ENCODE measurements around the gene NOTUM.
A peak's percentile ranks its signal among the peaks of the same experiment; 100 is the strongest.
"Not testable (repeated sequence)": the region's sequence is repeated elsewhere in the genome, so short reads cannot be mapped to it uniquely, and the experiment has no call there.

The NOTUM gene

DNA sequence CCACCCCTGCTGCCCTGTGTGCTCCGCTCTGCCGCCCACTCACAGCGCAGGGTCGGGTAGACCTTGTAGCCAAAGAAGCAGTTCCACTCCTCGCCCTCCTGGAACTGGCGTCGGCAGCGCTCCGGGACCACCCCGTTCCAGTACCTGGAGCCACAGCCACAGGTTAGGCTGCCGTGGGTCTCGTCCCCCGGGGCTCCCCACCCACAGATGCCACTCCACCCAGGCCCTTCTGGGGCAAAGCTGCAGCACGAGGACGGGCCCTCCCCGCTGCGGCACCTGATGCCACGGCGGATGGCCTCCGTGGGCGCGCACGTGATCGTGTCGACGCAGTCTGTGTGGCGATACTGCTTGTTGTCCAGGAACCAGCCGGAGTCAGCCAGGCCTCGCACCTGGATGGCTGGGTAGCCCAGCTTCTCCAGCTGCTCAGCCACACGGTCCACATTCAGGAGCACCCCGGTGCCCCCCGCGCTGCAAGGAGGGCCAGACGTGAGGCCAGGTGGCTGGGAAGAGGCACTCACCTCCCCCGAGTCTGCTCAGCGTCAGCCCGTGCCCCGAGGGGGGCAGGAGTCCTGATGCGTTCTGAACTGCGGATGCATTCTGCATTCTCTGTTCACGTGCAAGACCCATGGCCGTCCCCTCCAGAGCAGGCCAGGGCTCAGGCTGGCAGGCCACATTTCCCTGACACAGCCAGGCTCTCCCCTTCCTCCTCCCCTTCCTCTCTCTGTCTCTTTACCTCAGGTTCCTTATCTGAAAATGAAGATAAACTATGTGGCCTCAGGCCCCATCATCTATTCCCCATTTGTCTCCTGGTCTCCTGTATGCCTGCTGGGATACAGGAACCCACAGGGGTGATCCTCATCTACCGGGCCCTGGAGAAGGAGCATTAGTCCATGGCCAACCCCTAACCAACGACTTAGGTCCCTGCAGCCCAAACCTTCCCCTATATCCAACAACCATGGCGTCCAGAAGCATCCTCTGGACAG, 4.1 kb downstream of the NOTUM start:
- DNase-seq = no peak

- DNase-seq = no peak
Measured at GRCh38 chr17:81955756-81956544, 5.0 kb downstream of the NOTUM start.

- DNase-seq = no peak
Measured at GRCh38 chr17:81955058-81955681, 5.8 kb downstream of the NOTUM start.

DNA sequence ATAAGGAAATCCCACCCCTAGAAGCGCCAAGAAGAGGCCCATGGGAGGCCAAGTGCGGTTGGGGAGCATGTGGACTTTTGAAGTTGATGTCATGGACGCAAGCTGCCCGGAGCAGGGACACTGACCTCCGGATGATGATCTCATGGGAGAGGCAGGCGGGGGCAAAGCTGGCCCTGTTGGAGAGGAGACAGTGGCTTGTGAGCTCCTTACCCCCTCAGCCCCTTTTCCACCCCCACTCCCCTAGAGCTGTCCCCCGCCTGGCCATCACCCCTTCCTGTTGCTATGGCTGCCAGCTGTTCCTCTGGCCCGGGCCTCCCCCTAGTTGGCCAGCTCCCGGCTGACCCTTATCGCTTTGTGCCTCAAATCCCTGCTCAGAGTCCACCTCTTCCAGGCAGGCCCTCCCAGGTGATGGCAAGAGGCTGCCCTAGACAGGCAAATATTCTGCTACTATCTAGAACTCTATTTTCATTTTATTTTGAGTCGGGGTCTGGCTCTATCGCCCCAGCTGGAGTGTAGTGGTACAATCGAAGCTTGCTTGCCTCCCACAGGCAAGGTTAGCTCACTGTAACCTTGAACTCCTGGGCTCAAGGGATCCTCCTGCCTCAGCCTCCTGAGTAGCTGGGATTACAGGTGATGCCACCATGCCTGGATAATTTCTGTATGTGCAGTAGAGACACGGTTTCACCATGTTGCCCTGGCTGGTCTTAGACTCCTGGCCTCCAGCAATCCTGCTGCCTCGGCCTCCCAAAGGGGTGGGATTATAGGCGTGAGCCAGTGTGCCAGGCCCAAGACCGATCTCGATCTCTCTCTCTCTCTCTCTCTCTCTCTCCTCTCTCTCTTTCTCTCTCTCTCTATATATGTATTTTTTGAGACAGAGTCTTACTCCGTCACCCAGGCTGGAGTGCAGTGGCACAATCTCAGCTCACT, 6.6 kb downstream of the NOTUM start:
- no peak for DNase-seq

DNA sequence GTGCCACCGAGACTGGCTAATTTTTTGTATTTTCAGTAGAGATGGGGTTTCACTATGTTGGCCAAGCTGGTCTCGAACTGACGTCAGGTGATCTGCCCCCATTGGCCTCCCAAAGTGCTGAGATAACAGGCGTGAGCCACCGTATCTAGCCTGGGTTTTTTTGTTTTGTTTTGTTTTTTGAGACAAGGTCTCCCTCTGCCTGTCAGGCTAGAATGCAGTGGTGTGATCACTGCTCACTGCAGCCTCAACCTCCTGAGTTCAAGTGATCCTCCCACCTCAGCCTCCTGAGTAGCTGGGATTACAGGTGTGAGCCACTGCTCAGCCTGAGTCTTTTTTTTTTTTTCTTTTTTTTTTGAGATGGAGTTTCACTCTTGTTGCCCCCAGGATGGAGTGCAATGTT, 7.5 kb downstream of the NOTUM start:
- DNase-seq = not testable (repeated sequence)

GRCh38 chr17:81952792-81953228, 8.2 kb downstream of the NOTUM start:
- DNase-seq = no peak

GRCh38 chr17:81951785-81952684, 9.0 kb downstream of the NOTUM start:
- DNase-seq = no peak

GRCh38 chr17:81950501-81950900, 10.5 kb downstream of the NOTUM start:
- DNase-seq = no peak

GRCh38 chr17:81948635-81949378, 12.2 kb downstream of the NOTUM start:
- DNase-seq = no peak

GRCh38 chr17:81947189-81947588, 13.8 kb downstream of the NOTUM start, which contains the start of gene MYADML2:
TSS of gene MYADML2 (minus strand) at chr17:81947233. CDS start at chr17:81941741, 5,492 bp downstream.
- no peak for DNase-seq

DNA sequence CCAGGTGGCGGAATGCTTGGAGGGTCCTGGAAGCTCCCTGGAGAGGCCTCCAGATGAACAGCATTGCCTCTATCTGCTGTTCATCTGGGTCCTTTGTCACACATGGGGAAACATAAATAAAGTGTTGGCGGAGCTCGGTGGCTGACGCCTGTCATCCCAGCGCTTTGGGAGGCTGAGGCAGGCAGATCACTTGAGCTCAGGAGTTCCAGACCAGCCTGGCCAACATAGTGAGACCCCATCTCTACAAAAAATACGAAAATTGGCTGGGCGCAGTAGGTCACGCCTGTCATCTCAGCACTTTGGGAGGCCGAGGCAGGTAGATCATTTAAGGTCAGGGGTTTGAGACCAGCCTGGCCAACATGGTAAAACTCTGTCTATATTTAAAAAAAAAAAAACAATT, 16.1 kb downstream of the NOTUM start:
- no peak for DNase-seq

DNA sequence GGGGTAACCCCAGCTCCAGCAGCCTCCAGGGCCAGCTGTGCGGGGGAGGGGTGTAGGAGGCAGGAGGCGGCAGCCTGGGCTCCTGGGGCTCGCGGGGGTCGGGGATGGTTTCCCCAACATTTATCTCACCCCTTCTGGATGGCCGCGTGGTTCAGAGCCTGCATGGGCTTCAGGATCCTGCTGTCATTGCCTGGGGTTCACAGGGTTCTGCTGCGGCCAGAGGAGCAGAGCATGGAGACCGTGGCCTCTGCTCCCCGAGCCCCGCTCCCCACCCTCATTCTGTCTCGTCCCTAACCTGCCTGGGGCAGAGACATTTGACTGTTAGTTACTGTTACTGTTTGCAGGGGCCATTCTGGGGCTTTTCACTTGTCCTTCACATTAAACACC, 18.8 kb downstream of the NOTUM start:
- no peak for DNase-seq

GRCh38 chr17:81941484-81942166, 19.4 kb downstream of the NOTUM start:
- peak; percentile 67 for DNase-seq

DNA sequence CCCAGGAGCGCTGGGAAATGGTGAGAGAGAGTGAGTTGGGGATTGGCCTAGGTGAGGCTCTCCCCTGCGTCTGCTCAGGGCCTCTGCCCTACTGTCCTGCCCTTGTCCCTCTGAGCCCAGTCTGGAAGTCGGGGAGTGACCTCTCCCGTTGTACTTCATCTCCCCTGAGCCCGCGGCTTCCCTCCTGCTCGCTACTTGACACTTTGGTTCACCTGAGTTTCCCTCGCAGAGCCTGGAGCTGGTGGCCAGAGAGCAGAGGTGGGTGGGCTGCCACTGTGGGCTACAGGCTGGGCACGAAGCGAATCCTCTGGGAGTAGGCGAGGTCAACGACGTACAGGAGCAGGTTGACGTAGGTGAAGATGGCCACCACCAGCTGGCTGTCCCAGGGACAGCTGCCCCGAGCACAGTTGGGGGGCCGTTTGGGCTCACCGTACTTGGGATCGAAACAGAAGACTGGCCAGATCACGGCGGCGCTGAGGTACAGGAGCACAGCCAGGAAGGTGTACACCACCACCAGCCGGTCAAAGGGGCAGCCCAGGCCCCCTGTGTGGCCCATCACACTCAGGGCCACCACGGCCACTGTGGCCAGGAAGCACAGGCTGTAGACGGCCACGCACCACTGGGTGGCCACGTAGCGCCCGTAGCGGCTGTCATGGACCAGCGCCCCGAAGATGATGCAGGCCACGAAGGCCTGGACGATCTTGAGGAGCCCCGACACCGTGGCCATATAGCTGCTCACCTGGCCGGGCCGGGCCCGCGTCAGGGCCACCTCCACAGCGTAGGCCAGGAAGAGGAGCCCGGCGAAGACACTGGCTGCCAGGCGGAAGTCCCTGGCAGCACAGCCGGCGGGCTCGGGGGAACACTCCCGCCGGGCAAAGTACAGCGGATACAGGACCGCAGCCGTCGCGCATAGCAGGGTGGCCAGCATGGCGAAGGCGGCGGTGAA, 20.2 kb downstream of the NOTUM start:
- no peak for DNase-seq

- no peak for DNase-seq
Measured at GRCh38 chr17:81939881-81940385, 21.1 kb downstream of the NOTUM start.

DNA sequence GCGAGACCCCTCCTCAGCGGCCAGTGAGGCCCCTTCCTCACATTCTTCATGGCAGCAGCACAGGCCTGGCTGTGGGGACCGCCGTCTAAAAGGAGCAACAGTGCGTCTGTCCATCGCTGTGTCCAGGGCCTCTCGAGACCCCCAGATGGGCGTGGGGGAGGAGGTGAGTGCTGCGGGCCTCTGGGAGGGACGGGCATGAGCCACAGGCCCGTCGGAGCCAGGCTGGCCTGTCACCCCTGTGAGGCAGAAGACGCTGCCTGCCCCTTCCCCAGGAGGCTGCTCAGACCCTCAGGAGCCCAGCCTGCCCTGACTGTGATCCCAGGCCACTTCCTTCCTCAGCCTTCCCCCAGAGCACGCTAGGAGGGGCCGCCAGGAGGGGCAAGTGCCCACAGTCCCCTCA, 21.8 kb downstream of the NOTUM start:
- no peak for DNase-seq

- no peak for DNase-seq
Measured at GRCh38 chr17:81935709-81936084, 25.3 kb downstream of the NOTUM start.
